H9 (cell line): ENCODE results near the gene L1CAM. TPM values are rescaled to one million over a fixed set of nuclear protein-coding genes. Genes with fewer than 3 reads are reported as not detected.

ENCODE experiments used
- DNase-seq: peaks from one replicate; pipeline ENCODE4 v3.0.0-alpha.2; 2017
- H2AFZ ChIP-seq: one replicate; pipeline ENCODE4 v1.6.1; 2013; ENCODE audit warnings: mild to moderate bottlenecking, low read length, control low read depth, moderate library complexity
- H2AK5ac ChIP-seq: 2 replicates; pipeline ENCODE4 v1.6.1; 2013; ENCODE audit warnings: low read length, control low read depth, mixed read lengths; ENCODE audit not compliant: insufficient read length
- H2BK120ac ChIP-seq: one replicate; pipeline ENCODE4 v1.6.1; 2013; ENCODE audit warnings: low read depth, mild to moderate bottlenecking, low read length, control low read depth, inconsistent platforms; ENCODE audit not compliant: poor library complexity, severe bottlenecking
- H2BK12ac ChIP-seq: 2 replicates; pipeline ENCODE4 v1.6.1; 2013; ENCODE audit warnings: low read length, control low read depth, mixed read lengths, low read depth; ENCODE audit not compliant: insufficient read length
- H2BK15ac ChIP-seq: 2 replicates; pipeline ENCODE4 v1.6.1; 2013; ENCODE audit warnings: low read depth, low read length, control low read depth
- H2BK20ac ChIP-seq: one replicate; pipeline ENCODE4 v1.6.1; 2013; ENCODE audit warnings: low read depth, mild to moderate bottlenecking, low read length, control low read depth, inconsistent platforms; ENCODE audit not compliant: poor library complexity, severe bottlenecking
- H2BK5ac ChIP-seq: 2 replicates; pipeline ENCODE4 v1.6.1; 2013; ENCODE audit warnings: low read length, control low read depth, mixed read lengths; ENCODE audit not compliant: insufficient read length
- H3K14ac ChIP-seq: 2 replicates; pipeline ENCODE4 v1.6.1; 2013; ENCODE audit warnings: low read length, control low read depth; ENCODE audit not compliant: insufficient read depth
- H3K18ac ChIP-seq: 2 replicates; pipeline ENCODE4 v1.6.1; 2013; ENCODE audit warnings: low read depth, mild to moderate bottlenecking, mixed read lengths, low read length, control low read depth; ENCODE audit not compliant: insufficient read length
- H3K23ac ChIP-seq: 2 replicates; pipeline ENCODE4 v1.6.1; 2013; ENCODE audit warnings: low read length, control low read depth, mixed read lengths, low read depth; ENCODE audit not compliant: insufficient read length
- H3K23me2 ChIP-seq: 2 replicates; pipeline ENCODE4 v1.6.1; 2013; ENCODE audit warnings: low read depth, mild to moderate bottlenecking, mixed read lengths, low read length, control low read depth; ENCODE audit not compliant: insufficient read length, poor library complexity, severe bottlenecking
- H3K27ac ChIP-seq: 2 replicates; pipeline ENCODE4 v1.5.1; 2013; ENCODE audit warnings: low read length, control low read depth, mixed read lengths, low read depth; ENCODE audit not compliant: insufficient read length
- H3K27me3 ChIP-seq: 2 replicates; pipeline ENCODE4 v1.6.1; 2013; ENCODE audit warnings: low read length, control low read depth, inconsistent platforms; ENCODE audit not compliant: insufficient read depth
- H3K4ac ChIP-seq: 2 replicates; pipeline ENCODE4 v1.6.1; 2013; ENCODE audit warnings: low read depth, mild to moderate bottlenecking, control low read depth, inconsistent platforms, low read length, moderate library complexity
- H3K4me1 ChIP-seq: 2 replicates; pipeline ENCODE4 v1.6.1; 2013; ENCODE audit warnings: low read length, control low read depth, inconsistent platforms; ENCODE audit not compliant: insufficient read depth
- H3K4me2 ChIP-seq: 2 replicates; pipeline ENCODE4 v1.6.1; 2013; ENCODE audit warnings: low read length, control low read depth, mixed read lengths; ENCODE audit not compliant: insufficient read length, insufficient read depth
- H3K56ac ChIP-seq: 2 replicates; pipeline ENCODE4 v1.6.1; 2013; ENCODE audit warnings: low read depth, mild to moderate bottlenecking, mixed read lengths, low read length, control low read depth; ENCODE audit not compliant: insufficient read length
- H3K79me1 ChIP-seq: 2 replicates; pipeline ENCODE4 v1.6.1; 2013; ENCODE audit warnings: low read depth, mild to moderate bottlenecking, moderate library complexity, low read length, control low read depth, inconsistent platforms; ENCODE audit not compliant: insufficient read depth, poor library complexity, severe bottlenecking
- H3K79me2 ChIP-seq: 2 replicates; pipeline ENCODE4 v1.6.1; 2013; ENCODE audit warnings: low read length, control low read depth, inconsistent platforms; ENCODE audit not compliant: insufficient read depth
- H3K9ac ChIP-seq: 2 replicates; pipeline ENCODE4 v1.6.1; 2013; ENCODE audit warnings: low read length, control low read depth, mixed read lengths; ENCODE audit not compliant: insufficient read length; ENCODE audit errors: extremely low read depth
- H3K9me3 ChIP-seq: one replicate; pipeline ENCODE4 v1.6.1; 2013; ENCODE audit warnings: low read depth, low read length, inconsistent platforms; ENCODE audit not compliant: control insufficient read depth
- H3T11ph ChIP-seq: one replicate; pipeline ENCODE4 v1.6.1; 2013; ENCODE audit warnings: mild to moderate bottlenecking, low read length, control low read depth, inconsistent platforms
- H4K20me1 ChIP-seq: one replicate; pipeline ENCODE4 v1.6.1; 2013; ENCODE audit not compliant: control insufficient read depth, insufficient read length, insufficient read depth
- H4K5ac ChIP-seq: 2 replicates; pipeline ENCODE4 v1.6.1; 2013; ENCODE audit warnings: low read depth, mild to moderate bottlenecking, mixed read lengths, low read length, control low read depth; ENCODE audit not compliant: insufficient read length
- H4K8ac ChIP-seq: replicated peaks from 2 replicates; pipeline ENCODE4 v1.6.1; 2013; ENCODE audit warnings: low read length, control low read depth, mixed read lengths, low read depth; ENCODE audit not compliant: insufficient read length
- H4K91ac ChIP-seq: 2 replicates; pipeline ENCODE4 v1.6.1; 2013; ENCODE audit warnings: low read depth, mild to moderate bottlenecking, moderate library complexity, mixed read lengths, low read length, control low read depth; ENCODE audit not compliant: insufficient read length
- H3K27ac Mint-ChIP-seq, 3 experiments: 2 replicates in 2 of 3; 3 replicates in 1 of 3; pipeline ENCODE4 v1.8.0; 2020 to 2021; ENCODE audit warnings: mixed read lengths in 3 of 3, mild to moderate bottlenecking in 1 of 3, moderate library complexity in 1 of 3
- H3K27me3 Mint-ChIP-seq: 2 replicates; pipeline ENCODE4 v1.8.0; 2021; ENCODE audit warnings: low read depth, mild to moderate bottlenecking, moderate library complexity, mixed read lengths
- H3K36me3 Mint-ChIP-seq, 3 experiments: 2 replicates in 2 of 3; 3 replicates in 1 of 3; pipeline ENCODE4 v1.8.0; 2020 to 2021; ENCODE audit warnings: low read depth in 3 of 3, mixed read lengths in 3 of 3; ENCODE audit not compliant: insufficient read depth in 1 of 3
- H3K4me1 Mint-ChIP-seq, 2 experiments: 2 replicates each; pipeline ENCODE4 v1.8.0; 2020; ENCODE audit warnings: mixed read lengths in 2 of 2
- H3K4me3 Mint-ChIP-seq, 2 experiments: 2 replicates in 1 of 2; 3 replicates in 1 of 2; pipeline ENCODE4 v1.8.0; 2020 to 2021; ENCODE audit warnings: mild to moderate bottlenecking in 2 of 2, mixed read lengths in 2 of 2, moderate library complexity in 1 of 2
- H3K9me3 Mint-ChIP-seq, 2 experiments: 2 replicates in 1 of 2; 3 replicates in 1 of 2; pipeline ENCODE4 v1.8.0; 2020; ENCODE audit warnings: mild to moderate bottlenecking in 2 of 2, mixed read lengths in 2 of 2, moderate library complexity in 1 of 2
- CTCF ChIP-seq: fragments of 200-600 bp; sonication (generic); conservative IDR thresholded peaks from 3 replicates; pipeline ENCODE4 v1.8.0; 2021; ENCODE audit warnings: antibody characterized with exemption, mild to moderate bottlenecking
- WGBS: extraction: QIAGEN DNeasy Blood & Tissue Kit; methylation state at CpG from one replicate; pipeline ENCODE4 v1.1.7; 2013; ENCODE audit warnings: missing lambda C conversion rate, low lambda C conversion rate, mixed read lengths; ENCODE audit not compliant: insufficient read length; ENCODE audit errors: extremely low coverage; 5-methylcytosine and 5-hydroxymethylcytosine counted together
- total RNA-seq: library from RNA; stranded (reverse); gene quantifications from 2 replicates; pipeline ENCODE4 v1.2.1, GENCODE V29; 2021

The L1CAM gene
- total RNA-seq, 1 experiment from 2014 or later = 22.7 TPM

- Mint-ChIP-seq H3K27ac (no peak overlapping the region), H3K27me3 (no peaks in the 10 kb centered on the region), H3K9me3 (peaks cover 62 to 68% of the 10 kb centered on the region in 2 experiments), H3K36me3 (peaks cover 28 to 53% (median 30%) of the 10 kb centered on the region in 3 experiments), H3K4me3 (peak overlapping the region; percentile 82 to 89), H3K4me1 (peaks cover 0 to 17% of the 10 kb centered on the region in 2 experiments; a peak in 2 of 4 replicates)
- Histone ChIP-seq H3K23me2 (peaks cover 7% of the 10 kb centered on the region), H3K79me2 (no peaks in the 10 kb centered on the region; the same call in 1 of the 2 replicates), H3K23ac (no peak overlapping the region), H2BK20ac (no peak overlapping the region), H3K14ac (no peak overlapping the region), H4K5ac (no peak overlapping the region), H2BK120ac (no peak overlapping the region), H3K4me1 (no peaks in the 10 kb centered on the region), H3K27me3 (no peaks in the 10 kb centered on the region), H3K56ac (no peak overlapping the region), H3K18ac (no peak overlapping the region), H4K91ac (no peak overlapping the region), H2BK15ac (no peak overlapping the region), H3K27ac (no peak overlapping the region), H2AK5ac (no peak overlapping the region), H2BK5ac (no peak overlapping the region), H2BK12ac (no peak overlapping the region), H2AFZ (no peak overlapping the region), H3K9ac (no peak overlapping the region), H3K4ac (no peak overlapping the region), H3K9me3 (peaks cover 26% of the 10 kb centered on the region), H3K79me1 (no peaks in the 10 kb centered on the region), H4K8ac (no peak overlapping the region), H3T11ph (no peak overlapping the region), H3K4me2 (peak overlapping the region; percentile 66), H4K20me1 (no peaks in the 10 kb centered on the region)
- no peak for TF ChIP-seq CTCF
- no CpG with 5 or more reads among the region's 7 CpGs for WGBS
- DNase-seq = no peak
Observed at GRCh38 chrX:153933748-153934147, 47.8 kb upstream of the L1CAM start.
